ENCODE data around the gene ITPK1.

The ITPK1 gene

DNA sequence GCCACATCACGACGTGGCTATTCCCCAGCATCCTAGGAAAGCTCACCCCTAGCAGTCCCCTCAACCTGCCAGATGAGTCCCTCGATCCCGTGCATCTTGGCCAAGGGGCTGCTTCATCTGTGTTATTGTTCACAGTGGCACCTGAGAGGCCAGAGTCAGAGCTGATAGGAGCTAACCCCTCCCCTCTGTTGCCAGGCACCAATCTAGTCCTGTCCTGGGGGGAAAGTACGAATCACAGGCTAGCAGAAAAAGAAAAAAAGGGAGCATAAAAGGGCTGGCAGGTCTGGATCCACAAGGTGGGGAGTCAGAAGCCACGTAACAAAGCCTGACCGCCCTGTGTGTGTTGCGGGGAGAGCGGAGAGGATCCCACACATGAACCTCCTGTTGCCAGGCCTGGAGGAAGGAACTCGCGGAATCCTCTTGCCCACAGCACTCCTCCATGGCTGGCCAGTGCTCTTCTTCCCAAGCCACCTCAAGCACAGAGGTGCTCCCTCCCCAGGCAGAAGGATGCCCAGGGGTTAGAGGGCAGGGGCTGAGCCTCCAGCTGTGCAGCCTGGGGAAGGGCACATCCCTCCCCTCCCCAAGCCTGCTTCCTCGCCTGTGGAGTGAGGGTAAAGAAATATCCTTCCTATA is 91.8 kb downstream of the ITPK1 start:
- no peak for DNase-seq

DNA sequence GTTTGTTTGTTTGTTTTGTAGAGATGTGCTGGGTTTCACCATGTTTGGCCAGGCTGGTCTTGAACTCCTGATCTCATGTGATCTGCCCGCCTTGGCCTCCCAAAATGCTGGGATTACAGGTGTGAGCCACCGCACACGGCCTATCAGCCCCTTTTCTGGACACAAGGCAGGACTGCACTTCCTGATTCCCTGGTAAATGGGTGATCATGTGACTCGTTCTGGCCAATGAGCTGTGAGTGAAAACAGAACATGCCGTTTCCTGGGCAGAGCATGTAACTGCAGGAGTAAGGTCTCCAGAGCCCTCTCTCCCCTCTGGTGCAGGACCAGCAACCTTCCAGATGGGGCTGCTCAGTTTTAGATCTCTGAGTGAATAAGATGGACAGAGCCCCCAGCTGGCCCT is 92.7 kb downstream of the ITPK1 start:
- DNase-seq: peak; percentile 25

DNA sequence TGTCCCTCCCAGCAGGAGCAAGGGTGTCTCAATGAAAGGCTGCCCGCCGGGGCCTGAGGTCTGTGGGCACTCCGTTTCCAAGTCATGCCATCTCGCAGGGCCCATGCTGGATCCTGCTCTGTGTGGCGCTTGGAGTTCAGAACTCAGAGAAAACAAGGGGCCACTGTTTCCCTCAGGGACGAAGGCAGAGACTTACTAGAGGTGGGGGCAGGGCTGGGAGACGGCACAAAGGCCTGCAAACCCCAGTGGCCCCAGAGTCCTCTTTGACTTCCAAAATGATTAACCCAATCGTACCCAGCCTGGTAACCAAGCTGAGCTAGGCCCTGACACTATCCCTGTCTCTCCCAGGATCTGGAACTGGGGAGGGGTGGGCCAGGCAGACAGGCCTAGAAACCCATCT is 95.8 kb downstream of the ITPK1 start:
- no peak for DNase-seq

DNA sequence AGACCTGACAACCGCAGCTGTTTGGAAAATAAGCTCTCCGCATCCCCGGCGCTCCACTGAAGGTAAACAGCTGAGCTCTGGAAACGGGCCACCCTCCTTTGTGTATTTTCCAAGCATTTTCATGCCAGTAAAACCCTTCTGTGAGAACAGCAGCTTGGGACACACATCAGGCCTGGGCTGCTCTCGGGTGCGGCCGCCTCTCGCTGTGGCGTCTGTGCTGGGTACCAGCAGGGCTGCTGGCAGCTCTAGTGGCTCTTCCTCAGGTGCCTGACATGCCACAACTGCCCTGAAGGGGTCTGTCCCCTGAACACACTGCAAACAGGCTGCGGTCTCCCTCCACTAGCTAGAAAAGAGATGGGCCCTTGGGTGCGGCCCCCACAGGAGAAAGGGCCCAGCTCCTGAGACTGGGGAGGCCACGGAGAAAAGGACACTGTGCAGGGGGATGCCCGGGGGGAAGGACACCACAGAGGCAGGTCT is 96.3 kb downstream of the ITPK1 start:
- DNase-seq: no peak

DNA sequence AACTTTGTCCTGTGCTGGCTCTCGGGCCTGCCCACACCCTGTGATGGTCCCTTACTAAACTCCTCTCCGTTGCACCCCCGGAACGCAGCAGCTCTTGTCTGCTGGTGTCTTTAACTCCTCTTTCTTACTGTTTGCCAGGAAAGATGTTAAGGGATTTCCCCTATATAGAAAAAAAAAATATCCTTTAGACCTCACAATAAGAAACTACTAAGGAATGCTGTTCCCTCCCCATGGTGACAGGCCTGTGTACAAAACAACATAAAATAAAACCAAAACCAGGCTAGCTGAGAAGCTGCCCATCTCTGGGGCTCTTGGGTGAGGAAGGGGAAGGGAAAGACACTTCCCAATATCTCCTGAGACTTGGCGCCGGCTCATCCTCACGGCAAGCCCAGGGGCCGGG is 97.4 kb downstream of the ITPK1 start:
- no peak for DNase-seq

DNA sequence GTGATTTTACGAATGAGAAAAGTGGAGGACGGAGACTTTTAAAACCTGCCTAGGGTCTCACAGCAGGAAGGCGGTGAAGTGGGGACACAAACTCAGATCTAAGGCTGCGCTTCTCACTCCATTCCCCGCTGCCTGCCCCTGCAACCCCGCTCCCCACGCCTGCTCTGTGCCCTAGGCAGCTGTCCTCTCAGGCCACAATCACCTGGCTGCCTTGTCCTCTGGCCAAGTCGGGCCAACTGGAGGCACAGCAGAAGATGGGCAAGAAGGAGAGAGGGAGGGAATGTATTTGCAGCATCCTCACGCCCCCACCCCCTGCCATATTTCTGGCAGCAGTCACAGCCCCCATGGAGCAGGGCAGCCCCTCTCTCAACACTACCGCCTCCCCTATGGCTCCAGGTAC is 97.8 kb downstream of the ITPK1 start:
- no peak for DNase-seq

DNA sequence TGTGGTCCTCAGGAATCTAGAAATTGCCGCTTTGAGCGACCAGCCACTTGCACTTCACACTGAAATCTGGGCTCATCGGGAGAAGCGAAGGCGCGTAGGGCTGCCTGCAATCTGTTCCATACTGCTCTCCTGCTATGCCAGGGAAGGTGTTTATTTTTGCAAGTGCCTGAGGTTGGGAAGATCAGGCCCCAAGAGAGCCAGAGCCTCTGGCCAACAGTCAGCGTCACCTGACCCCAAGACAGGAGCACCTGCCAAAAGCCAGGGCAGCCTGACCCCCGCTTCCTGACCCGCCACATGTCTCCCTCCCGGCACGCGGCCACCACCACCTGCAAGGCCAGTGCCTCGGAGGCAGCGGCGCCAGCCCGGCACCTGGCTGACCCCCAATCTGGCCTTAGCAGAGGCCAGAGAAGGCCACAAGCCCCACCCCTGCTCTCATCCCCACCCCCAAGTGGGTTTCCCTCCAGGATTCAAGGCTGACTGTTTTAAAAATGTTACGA is 98.4 kb downstream of the ITPK1 start:
- DNase-seq: no peak

DNA sequence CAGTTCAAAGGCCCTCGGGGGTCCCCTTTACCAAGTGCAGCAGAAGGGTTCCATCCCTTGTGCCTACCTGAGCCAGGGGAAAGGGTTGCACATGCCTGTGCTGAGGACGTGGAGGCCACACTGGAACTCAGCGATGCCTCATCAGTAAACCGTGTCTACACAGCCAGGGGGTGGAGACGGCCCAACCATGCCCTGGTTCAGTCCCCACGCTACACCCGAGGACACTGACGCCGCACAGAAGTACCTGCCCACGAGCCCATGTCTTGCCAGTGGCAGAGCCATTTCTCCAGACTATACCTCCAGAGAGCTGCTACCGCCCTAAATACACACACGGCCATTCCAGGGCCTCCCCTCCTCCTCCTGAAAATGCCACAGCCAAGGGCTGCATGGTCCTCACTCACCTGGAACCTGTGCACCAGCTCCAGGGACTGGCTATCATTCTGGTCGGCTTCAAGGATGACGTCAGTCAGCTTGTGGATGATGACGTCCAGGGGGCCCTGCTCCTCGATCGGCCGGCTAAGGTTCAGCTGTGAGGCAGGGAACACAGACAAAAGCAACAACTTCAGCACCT is 99.4 kb downstream of the ITPK1 start:
- no peak for DNase-seq

DNA sequence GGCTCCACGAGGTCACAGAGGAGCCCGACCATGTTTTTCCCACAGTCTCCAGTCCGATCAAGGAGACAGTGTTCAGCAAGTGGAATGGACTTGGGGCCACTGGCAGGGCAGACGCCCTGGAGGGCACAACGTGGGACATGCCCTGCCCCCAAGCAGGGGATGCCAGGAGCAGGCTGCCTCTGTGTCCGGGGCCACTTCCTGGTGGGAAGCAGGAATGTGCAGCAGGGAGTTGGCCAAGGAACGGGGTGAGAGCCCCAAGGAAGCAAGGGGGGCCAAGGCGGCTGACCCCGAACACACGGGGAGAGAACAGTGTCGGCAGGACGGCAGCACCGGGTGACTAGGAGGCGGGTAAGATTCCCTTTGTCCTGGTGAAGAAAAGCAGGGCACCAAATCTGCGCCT is 100.2 kb downstream of the ITPK1 start:
- no peak for DNase-seq

DNA sequence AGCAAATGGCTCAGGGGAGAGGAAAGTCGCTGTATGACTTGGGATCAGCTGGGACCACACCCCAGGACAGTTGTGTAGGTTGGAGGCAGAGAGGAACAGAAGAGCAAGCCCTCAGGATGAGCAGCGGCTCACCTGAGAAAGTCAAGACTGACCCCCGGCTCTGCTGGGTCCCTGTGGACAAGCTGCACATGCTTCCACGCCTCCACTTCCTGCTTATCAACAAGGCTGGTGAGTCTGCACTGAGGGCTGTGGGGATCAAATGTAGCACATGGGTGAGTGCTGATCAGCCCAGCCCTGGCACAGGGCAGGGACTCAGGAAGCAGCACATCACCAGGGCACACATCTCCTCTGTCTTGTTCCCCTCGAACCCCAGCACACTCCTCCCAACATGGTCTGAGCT is 100.7 kb downstream of the ITPK1 start:
- no peak for DNase-seq

DNA sequence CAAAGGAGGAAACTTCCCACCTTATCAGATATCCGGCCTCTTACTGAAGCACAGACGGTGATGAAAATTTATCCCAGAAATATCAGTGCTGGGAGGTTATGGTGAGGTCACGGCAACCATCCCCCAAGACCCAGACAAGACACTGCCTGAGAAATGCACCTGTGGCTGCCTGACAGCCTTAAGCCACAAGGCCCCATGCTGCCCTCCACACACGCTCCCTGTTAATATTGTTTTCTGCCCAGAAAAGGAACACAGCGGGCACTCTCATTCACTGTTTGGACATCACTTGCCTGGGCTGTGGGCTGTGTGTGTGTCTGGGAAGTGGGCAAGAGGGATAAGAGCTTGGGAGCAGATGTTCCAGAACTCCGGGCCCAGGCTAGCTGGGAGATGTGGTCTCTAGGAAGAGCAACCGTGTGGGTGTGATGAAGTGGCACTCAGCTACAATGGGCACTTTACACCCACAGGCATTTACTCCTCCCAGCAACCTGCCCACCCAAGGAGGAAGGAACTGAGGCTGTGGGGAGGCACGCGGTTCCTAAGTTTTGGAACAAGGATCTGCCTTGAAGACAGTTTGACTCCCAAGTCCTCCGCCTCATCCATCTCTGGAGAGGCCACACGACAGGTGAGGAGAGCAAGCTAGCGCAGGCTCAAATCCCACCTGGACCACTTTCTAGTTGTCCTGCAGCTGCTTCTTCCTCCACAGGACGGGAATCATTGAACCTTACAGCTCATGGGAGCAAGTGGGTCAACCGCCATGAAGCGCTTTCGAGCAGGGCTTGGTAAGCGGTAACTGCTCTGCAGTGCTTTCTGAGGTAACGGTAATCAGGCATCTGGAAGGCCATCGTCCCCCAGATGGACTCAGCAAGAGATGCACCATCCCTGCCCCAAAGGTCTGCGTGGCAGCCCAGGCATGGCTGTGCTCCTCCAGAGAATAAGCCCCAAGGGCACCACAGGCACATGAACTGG is 101.4 kb downstream of the ITPK1 start:
- DNase-seq: no peak

DNA sequence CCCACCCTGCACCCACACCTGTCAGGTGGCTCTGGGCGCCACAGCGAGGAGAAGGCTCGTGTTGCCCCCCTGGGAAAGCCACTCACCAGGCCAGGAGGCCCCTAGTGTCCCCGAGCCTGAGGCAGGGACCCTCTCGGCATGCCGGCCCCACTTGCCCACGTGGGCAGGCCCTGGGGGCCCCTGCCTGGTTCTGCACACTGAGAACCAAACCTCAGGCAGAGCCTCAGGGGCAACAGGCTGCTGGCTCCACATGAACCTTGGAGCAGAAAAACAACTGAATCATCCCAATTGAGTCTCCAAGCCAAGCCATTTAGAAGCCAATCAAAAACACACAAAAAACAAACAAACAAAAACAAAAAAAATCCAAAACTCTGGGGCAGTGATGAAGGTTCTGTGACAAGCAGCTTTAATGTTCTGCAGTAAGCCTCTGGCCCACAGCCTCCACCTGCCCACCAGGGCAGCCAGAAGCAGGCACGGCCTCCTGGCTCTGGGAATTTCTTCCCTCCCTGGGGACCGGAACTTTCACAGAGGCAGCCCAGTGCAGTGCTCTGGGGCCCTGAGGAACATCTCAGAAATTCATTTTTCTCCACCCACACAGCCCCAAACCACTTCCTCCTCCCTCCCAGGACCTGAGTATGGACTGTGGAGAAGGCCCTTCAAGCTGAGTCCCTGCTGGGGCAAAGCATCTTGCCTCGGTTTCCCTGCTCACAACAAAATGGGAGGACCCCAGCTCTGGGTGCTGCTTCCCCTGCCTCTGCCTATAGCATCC is 102.6 kb downstream of the ITPK1 start:
- no peak for DNase-seq

DNA sequence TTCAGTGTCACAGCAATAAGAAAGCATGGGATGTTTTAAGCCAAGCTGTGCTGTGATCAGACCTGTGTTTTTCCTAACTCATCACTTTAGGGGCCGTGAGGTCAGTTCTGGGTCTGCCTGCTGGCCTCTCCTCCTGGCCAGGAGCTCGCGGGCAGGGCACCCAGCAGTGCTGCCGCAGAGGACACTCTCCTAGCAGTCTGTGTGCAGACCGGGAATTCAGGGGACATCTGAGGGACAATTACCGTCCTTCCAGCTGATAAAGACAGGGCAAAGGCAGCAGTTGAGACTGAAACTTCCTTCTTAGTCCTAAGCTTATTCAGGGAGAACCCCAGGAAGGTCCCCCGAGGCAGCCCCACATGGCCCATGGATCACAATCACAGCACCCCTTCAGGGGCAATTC is 103.2 kb downstream of the ITPK1 start:
- DNase-seq: no peak

DNA sequence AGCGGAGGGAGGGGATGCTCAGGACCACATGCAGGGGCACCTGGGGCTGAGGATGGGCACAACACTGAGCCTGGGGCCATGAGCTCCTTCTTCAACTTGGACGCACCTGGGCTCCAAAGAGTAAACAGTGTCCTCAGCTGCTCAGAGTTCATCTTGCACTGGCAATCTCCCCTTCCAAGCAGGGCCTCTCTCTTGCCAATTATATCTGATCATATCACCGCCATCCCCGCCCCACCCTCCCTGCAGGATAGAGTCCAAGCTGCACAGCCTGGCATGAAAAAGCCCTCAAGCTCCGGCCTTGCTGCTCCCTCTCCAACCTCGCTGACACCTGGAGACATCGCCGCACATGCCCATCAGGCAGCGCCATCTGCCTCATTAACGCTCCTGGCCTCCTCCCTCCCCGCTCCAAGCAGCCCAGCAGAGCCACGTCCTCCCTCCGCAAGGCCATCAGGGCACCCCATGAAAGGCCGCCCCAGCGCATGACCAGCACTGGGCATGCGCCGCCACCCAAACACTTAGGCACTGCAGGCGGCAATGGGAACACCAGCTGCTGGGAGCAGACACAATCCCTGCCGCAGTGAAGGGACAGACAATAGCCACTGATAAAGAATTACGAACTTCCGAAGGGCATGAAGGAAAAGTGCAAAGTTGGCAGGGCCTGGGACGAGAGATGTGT is 103.9 kb downstream of the ITPK1 start:
- no peak for DNase-seq

DNA sequence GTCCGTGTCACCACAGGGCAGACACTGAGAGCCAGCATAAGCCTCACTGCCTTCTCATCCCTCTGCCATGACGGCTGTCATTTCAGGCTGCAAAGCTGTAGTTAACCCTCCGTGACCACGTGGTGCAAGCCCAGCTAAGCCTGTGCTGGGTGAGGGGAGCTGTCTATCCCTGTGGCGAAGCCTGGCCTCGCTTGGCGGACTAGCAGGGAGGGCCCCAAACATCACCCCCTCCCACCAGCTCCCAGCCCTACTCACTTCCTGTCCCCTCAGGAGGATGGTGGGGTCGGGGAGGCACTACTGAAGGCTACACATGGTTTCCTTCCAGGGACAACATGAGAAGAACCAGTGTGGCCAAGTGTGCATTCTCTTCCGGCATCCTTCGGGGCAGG is 104.6 kb downstream of the ITPK1 start:
- no peak for DNase-seq

DNA sequence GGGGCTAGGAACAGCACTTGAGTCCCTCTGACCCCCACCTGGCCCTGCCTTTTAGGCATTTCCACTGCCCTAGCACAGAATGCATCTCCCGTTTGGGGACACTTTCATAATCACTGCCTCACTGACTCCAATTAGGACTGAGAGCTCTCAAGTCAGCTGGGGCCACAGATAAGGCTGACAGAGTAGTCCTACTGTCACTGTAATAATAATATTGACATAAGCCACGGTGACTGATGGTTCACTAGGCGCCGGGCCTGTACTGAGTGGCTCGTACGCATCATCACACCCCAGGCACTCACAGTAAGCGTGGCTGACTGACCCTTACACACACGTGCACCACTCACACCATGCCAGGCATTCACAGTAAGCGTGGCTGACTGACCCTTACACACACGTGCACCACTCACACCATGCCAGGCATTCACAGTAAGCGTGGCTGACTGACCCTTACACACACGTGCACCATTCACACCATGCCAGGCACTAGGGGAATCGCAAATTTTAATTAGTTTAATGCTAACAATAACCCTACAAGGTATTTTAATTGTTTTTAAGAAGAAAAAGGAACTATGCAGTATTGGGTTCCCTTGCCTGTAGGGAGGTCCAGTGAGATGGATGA is 105.1 kb downstream of the ITPK1 start:
- DNase-seq: no peak

DNA sequence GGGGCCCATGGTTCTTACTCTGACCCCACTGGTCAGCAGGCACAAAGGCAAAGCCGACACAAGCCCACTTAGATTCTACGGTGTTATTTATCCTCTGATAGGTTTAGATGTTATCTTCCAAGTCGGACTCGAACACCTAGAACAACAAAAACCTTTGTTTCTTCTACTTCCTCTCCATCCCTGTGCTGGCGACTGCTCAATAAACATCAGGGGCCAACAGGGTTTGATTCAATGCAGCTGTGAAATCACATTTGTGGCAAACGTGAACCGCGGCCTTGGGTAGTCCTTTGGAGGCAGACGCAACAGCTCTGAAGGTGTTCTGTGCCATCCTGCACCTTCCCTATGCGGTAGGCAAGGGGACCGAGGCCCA is 105.6 kb downstream of the ITPK1 start:
- no peak for DNase-seq

DNA sequence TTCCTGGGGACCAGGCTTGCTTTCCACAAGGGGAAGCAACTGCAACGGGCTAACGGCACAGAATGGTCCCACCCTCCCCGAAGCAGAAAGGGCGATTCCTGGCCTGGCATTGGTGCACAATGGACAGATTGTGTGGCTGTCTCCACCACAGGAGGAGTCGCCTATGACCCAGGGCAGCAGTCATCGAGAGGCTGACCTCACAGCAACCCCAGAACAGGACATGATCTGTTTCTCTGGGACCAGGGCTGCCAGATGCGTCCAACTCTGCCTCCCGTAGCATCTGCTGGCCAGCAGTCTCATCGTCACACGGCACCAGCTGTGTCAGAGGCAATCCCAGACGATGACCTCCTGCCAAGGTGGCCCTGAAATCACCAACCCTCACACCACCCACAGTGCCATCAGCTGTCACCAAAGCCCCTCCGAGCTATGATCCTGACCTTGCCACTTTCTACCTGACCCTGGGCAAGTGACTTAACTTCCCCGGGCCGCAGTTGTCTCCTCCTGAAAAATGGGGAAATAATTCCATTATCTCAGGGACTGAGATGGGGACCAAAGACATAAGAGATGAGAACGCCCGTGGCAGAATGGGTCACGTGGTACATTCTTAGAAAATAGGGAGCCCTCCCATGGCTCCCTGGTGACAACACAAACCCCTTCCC is 106.1 kb downstream of the ITPK1 start:
- DNase-seq: no peak

DNA sequence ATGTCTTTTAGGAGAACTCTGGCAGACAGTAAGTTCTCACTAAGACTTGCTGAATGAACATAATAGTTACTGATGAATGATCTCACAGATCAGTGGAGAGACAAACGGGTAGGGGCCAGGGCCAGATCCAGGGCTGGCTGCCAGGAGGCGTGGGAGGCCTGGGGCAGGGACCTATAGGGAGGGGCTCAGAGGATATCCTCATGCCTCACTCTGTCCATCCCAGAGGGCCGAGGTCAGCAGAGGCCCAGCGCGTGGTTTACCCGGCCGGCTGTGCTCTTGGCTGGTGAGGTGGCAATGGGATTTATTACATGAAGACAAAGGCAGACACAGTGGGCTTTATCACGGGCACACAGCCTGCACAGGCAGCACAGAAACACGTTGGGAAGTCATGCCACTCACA is 107.3 kb downstream of the ITPK1 start:
- no peak for DNase-seq

DNA sequence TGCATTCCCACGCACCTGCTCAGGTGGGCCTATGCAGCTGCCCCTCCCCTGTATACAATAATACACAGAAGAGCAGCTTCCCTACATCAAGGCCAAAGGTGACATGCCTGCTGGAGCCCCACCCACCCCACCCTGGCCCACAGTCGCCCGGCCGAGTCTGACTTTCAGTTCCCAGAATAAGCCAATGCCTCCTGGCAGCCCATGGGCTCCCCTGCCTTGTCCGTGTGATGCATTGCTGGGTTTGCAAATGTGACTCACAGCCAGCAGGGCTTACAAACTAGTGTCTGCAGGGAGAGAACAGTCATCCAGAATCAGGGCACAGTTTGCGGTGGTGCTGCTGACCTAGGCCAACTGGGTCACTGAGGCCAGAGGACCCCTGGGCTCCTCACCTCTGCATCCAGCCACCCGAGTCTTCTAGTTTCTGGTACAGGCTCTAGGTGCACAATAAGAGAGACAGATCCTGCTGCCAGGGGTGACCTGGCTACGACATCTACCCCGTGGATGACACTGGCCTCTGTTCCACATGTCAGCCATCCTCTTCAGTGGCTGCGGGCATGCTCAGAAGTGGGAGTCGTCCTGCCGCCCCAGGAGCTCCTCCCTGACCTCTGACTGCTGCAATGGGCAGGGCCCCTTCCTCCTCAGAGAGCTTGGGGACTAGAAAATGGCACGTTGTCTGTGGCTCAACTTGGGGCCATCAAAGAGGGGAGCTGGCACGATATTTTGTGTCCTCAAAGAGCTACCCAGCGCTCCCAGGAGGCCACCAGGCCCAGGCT is 108.3 kb downstream of the ITPK1 start:
- DNase-seq: peak; percentile 65

Measured in HCEC 1CT (cell line).